Kidney (tissue), 14 donors: ENCODE results near the gene DNAJC16. TPM values are rescaled to one million over a fixed set of nuclear protein-coding genes. Genes with fewer than 3 reads are reported as not detected.

Source experiments
- DNase-seq, 5 donors: peaks; one replicate each; pipeline ENCODE4 v3.0.0-alpha.2; 2013 to 2020
- FAIRE-seq: peaks from 2 replicates; lab custom pipeline; 2012; peaks lifted over from hg19 to GRCh38; lab: Jason Lieb, UNC
- H3K27ac ChIP-seq, 2 donors: one replicate each; pipeline ENCODE4 v1.7.0; 2013; ENCODE audit warnings: low read depth in 2 of 2, low read length in 2 of 2, inconsistent platforms in 1 of 2
- H3K27me3 ChIP-seq: one replicate; pipeline ENCODE4 v1.7.1; 2013; ENCODE audit warnings: low read length, inconsistent platforms; ENCODE audit not compliant: control insufficient read depth, insufficient read depth
- H3K36me3 ChIP-seq, 3 donors: one replicate each; pipeline versions ENCODE4 v1.7.0 to v1.7.1; 2013; ENCODE audit warnings: low read length in 3 of 3, control low read depth in 1 of 3, inconsistent platforms in 1 of 3; ENCODE audit not compliant: insufficient read depth in 3 of 3, control insufficient read depth in 2 of 3
- H3K4me1 ChIP-seq, 3 donors: one replicate each; pipeline versions ENCODE4 v1.7.0 to v1.7.1; 2013; ENCODE audit warnings: low read length in 3 of 3, inconsistent platforms in 1 of 3, low read depth in 1 of 3; ENCODE audit not compliant: control insufficient read depth in 2 of 3, insufficient read depth in 2 of 3
- H3K4me3 ChIP-seq, 3 donors: one replicate each; pipeline versions ENCODE4 v1.7.0 to v1.8.1; 2013; ENCODE audit warnings: low read length in 3 of 3, control low read depth in 1 of 3, inconsistent platforms in 1 of 3
- H3K9ac ChIP-seq, 3 donors: one replicate each; pipeline versions ENCODE4 v1.7.0 to v1.7.1; 2013; ENCODE audit warnings: low read length in 3 of 3, control low read depth in 1 of 3, inconsistent platforms in 1 of 3
- H3K9me3 ChIP-seq, 3 donors: one replicate each; pipeline versions ENCODE4 v1.7.0 to v1.7.1; 2013; ENCODE audit warnings: low read length in 3 of 3, control low read depth in 1 of 3, inconsistent platforms in 1 of 3; ENCODE audit not compliant: control insufficient read depth in 2 of 3, insufficient read depth in 1 of 3
- intact Hi-C: fragments of 100-400 bp; cut with DNase I; formaldehyde crosslinking; loops from one replicate; pipeline ENCODE4 v1.11.1; 2022
- polyA plus RNA-seq: library from polyadenylated mRNA; stranded (reverse); fragments of 350-450 nt; fragmentation: Illumina TruSeq; extraction: RNeasy Lipid Tissue Mini Kit (QIAGEN cat#74804); gene quantifications from one replicate; pipeline ENCODE4 v1.2.3, GENCODE V29; 2014; ENCODE audit warnings: low read depth, low replicate concordance; ENCODE audit not compliant: insufficient read depth
- total RNA-seq: library from RNA; stranded (reverse); fragmentation: NEBNext Ultra II Directional; extraction: Animal tissue kit (Norgen Biotek cat#: 25700); gene quantifications from one replicate; pipeline ENCODE4 v1.2.1, GENCODE V29; 2021
- TF ChIP-seq, protein P1 (sequence below): IDR thresholded peaks from 3 replicates; pipeline ENCODE4 v1.5.1; 2012; ENCODE audit warnings: mild to moderate bottlenecking, moderate library complexity, borderline replicate concordance; ENCODE audit not compliant: insufficient read depth; ENCODE audit errors: extremely low read depth
- donor health status: control.
- donor health status: control.
- donor health status: control.
- donor health status: control.
- donor health status: control.
- donor health status: DM: yes; HTN: yes; CAD: no.
- donor health status: Normal renal cell carcinoma (clear cell type).

Gene DNAJC16
- total and polyA plus RNA-seq, 2 donors from 2014 or later = 7.6 to 30.1 TPM

- FAIRE-seq = no peak
- DNase-seq = no peak
- H3K9me3 ChIP-seq = no peaks in the 10 kb centered on the region
- peaks cover 0 to 6% (median 2%) of the 10 kb centered on the region in 3 donors for H3K4me1 ChIP-seq
- H3K4me3 ChIP-seq = no peak overlapping the region
- H3K9ac ChIP-seq = no peak overlapping the region
- TF ChIP-seq, protein P1, sequence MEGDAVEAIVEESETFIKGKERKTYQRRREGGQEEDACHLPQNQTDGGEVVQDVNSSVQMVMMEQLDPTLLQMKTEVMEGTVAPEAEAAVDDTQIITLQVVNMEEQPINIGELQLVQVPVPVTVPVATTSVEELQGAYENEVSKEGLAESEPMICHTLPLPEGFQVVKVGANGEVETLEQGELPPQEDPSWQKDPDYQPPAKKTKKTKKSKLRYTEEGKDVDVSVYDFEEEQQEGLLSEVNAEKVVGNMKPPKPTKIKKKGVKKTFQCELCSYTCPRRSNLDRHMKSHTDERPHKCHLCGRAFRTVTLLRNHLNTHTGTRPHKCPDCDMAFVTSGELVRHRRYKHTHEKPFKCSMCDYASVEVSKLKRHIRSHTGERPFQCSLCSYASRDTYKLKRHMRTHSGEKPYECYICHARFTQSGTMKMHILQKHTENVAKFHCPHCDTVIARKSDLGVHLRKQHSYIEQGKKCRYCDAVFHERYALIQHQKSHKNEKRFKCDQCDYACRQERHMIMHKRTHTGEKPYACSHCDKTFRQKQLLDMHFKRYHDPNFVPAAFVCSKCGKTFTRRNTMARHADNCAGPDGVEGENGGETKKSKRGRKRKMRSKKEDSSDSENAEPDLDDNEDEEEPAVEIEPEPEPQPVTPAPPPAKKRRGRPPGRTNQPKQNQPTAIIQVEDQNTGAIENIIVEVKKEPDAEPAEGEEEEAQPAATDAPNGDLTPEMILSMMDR = no peak
- no peaks in the 10 kb centered on the region for H3K36me3 ChIP-seq
- intact Hi-C loops = no loop called here
- no peaks in the 10 kb centered on the region for H3K27me3 ChIP-seq
- no peak overlapping the region for H3K27ac ChIP-seq
These were observed 65.6 kb downstream of the DNAJC16 start for GRCh38 chr1:15592285-15592684.

- no peak overlapping the region for H3K9ac ChIP-seq
These were observed 69.4 kb downstream of the DNAJC16 start for GRCh38 chr1:15595809-15596617.

GRCh38 chr1:15598436-15598835 lies 71.8 kb downstream of the DNAJC16 start:
- no peak for DNase-seq
- intact Hi-C loops = no loop called here
- no peak for FAIRE-seq
- H3K27me3 ChIP-seq = no peaks in the 10 kb centered on the region
- H3K4me3 ChIP-seq = no peak overlapping the region
- H3K9ac ChIP-seq = no peak overlapping the region
- H3K27ac ChIP-seq = no peak overlapping the region
- no peaks in the 10 kb centered on the region for H3K36me3 ChIP-seq
- peaks cover 0 to 8% (median 4%) of the 10 kb centered on the region in 3 donors for H3K4me1 ChIP-seq
- TF ChIP-seq, protein P1 = no peak
- H3K9me3 ChIP-seq = no peaks in the 10 kb centered on the region

More at GRCh38 chr1:15595809-15596617, 69.4 kb downstream of the DNAJC16 start:
- Histone ChIP-seq H3K4me1 (peaks cover 0 to 8% (median 2%) of the 10 kb centered on the region in 3 donors), H3K4me3 (no peak overlapping the region), H3K36me3 (no peaks in the 10 kb centered on the region), H3K27me3 (no peaks in the 10 kb centered on the region), H3K9me3 (no peaks in the 10 kb centered on the region), H3K27ac (no peak overlapping the region)
- FAIRE-seq = no peak
- DNase-seq = no peak
- TF ChIP-seq, protein P1 = no peak
- intact Hi-C loops = no loop called here
